ENCODE measurements around the gene NET1.

DNA sequence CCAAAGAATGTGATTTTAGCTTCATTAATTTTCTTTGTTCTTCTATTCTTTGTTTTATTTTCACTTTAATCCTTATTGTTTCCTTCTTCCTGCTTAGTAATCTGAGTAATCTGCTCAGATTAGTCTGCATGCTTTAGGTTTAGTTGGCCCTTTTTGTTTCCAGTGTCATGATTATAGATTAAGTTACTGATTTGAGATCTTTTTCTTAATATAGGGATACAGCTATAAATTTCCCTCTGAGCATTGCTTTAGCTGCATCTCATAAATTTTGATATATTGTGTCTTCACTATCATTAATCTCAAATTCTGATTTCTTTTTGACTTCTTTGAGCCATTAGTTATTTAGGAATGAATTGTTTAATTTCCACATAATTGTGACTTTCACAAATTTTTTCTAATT is 6.2 kb downstream of the NET1 start:
- TF ChIP-seq CTCF (IDR thresholded peaks at IDR 0.05), result no peak
- TF ChIP-seq EZH2 (IDR thresholded peaks at IDR 0.05), result no peak

Data from neural progenitor cell (in vitro differentiated cells).